Measurements from ENCODE around the gene TRIM66. TPM values are rescaled to one million over a fixed set of nuclear protein-coding genes. Genes with fewer than 3 reads are reported as not detected.

The TRIM66 gene
- total and polyA plus RNA-seq, 2 donors (not counting 3 experiments of a cell fraction or from before 2014, with no cell fraction given) = 5.5 to 11.7 TPM

DNA sequence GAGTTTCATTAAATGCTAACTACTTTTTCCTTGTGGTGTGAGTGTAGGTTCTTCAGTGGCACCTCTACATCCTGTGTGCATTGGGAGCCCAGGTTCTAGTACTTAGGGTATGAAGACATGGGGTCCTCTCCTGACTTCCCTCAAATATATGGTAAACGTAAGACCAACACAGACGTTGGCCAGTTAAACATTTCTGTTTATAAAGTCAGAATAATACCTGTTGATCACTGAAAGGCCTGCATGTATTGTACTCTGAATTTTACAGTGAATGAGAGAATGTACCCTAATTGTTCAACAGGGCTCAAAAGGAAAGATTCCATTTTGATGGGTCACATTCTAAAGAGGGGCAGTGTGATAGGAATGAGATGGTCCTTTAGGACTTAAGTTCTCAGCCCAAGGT is 3.4 kb upstream of the TRIM66 start:
- H3K79me2 ChIP-seq (ENCODE audit: control insufficient read depth, insufficient read depth, low read length) = peaks cover 37% of the 10 kb centered on the region
- no peak overlapping the region for H3K4me2 ChIP-seq (ENCODE audit: insufficient read depth, low read length)
- no peaks in the 10 kb centered on the region for H3K9me3 ChIP-seq (replicated peaks; ENCODE audit: control insufficient read depth, insufficient read depth, low read length)
- DNase-seq (ENCODE audit: low read depth, low spot score) (no peak), FAIRE-seq (no peak)
- no peak for TF ChIP-seq JUN (IDR thresholded peaks at IDR 0.05; ENCODE audit: borderline replicate concordance, insufficient read depth, insufficient read length, low read depth)
- peak; percentile 12 for TF ChIP-seq POLR2A (IDR thresholded peaks at IDR 0.05; ENCODE audit: low read depth, low read length)
- TF ChIP-seq, protein P1, sequence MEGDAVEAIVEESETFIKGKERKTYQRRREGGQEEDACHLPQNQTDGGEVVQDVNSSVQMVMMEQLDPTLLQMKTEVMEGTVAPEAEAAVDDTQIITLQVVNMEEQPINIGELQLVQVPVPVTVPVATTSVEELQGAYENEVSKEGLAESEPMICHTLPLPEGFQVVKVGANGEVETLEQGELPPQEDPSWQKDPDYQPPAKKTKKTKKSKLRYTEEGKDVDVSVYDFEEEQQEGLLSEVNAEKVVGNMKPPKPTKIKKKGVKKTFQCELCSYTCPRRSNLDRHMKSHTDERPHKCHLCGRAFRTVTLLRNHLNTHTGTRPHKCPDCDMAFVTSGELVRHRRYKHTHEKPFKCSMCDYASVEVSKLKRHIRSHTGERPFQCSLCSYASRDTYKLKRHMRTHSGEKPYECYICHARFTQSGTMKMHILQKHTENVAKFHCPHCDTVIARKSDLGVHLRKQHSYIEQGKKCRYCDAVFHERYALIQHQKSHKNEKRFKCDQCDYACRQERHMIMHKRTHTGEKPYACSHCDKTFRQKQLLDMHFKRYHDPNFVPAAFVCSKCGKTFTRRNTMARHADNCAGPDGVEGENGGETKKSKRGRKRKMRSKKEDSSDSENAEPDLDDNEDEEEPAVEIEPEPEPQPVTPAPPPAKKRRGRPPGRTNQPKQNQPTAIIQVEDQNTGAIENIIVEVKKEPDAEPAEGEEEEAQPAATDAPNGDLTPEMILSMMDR (IDR thresholded peaks at IDR 0.05; ENCODE audit: extremely low read depth in 1 of 2, insufficient read depth in 1 of 2, low read depth in 1 of 2, low read length in 2 of 2) = no peak
- TF ChIP-seq, protein P2, sequence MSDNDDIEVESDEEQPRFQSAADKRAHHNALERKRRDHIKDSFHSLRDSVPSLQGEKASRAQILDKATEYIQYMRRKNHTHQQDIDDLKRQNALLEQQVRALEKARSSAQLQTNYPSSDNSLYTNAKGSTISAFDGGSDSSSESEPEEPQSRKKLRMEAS (IDR thresholded peaks at IDR 0.05; ENCODE audit: insufficient read depth, insufficient read length) = no peak
- TF ChIP-seq POLR2AphosphoS5 (IDR thresholded peaks at IDR 0.05; ENCODE audit: insufficient read depth, low read depth, low read length) = no peak
- TF ChIP-seq MYC (IDR thresholded peaks at IDR 0.05; ENCODE audit: low read depth, low read length) = no peak
- no peak for TF ChIP-seq EZH2 (IDR thresholded peaks at IDR 0.05; ENCODE audit: borderline replicate concordance, low read depth, low read length, severe bottlenecking)
- TF ChIP-seq FOS (IDR thresholded peaks at IDR 0.05; ENCODE audit: borderline replicate concordance, insufficient read depth, low read length) = no peak
- TF ChIP-seq GATA2 (IDR thresholded peaks at IDR 0.05; ENCODE audit: insufficient read depth, insufficient read length, low read depth, low read length) = no peak
- POLR2A ChIA-PET = no interaction called here
- H4K20me1 ChIP-seq (replicated peaks; ENCODE audit: control insufficient read depth, extremely low read depth, insufficient read depth, low read length) = peaks cover 2% of the 10 kb centered on the region
- peaks cover 42% of the 10 kb centered on the region for H3K4me1 ChIP-seq (ENCODE audit: control insufficient read depth, extremely low read depth, insufficient read depth, low read length)
- dilution Hi-C loops (cut with MboI; ENCODE audit: extremely low pct_ligation_motif_present, low sequenced_read_pairs) (no loop called here), intact Hi-C loops (cut with micrococcal nuclease) (no loop called here)
- H3K4me3 ChIP-seq (replicated peaks in 1 of 3; ENCODE audit: insufficient read depth in 1 of 3, low read depth in 1 of 3, low read length in 3 of 3) = no peak overlapping the region
- BruUV-seq (replicated peaks) = no TSS peak
- CTCF ChIA-PET = no interaction called here
- no peak overlapping the region for H2AFZ ChIP-seq (ENCODE audit: low read depth, low read length)
- H3K36me3 ChIP-seq (ENCODE audit: control insufficient read depth in 2 of 2, extremely low read depth in 1 of 2, insufficient read depth in 2 of 2, low read length in 2 of 2) = peaks cover 19 to 20% of the 10 kb centered on the region in 2 experiments
- H3K9me1 ChIP-seq (replicated peaks; ENCODE audit: control insufficient read depth, extremely low read depth, insufficient read depth, low read length) = no peaks in the 10 kb centered on the region
- H3K9ac ChIP-seq (replicated peaks; ENCODE audit: extremely low read depth, insufficient read depth, low read length) = no peak overlapping the region
- H3K27ac ChIP-seq (ENCODE audit: insufficient read depth, low read depth, low read length) = no peak overlapping the region
- H3K27me3 ChIP-seq (ENCODE audit: control insufficient read depth in 2 of 2, insufficient read depth in 2 of 2, low read length in 2 of 2) = no peaks in the 10 kb centered on the region

Measured in endothelial cell of umbilical vein (primary cell).